ENCODE results near the gene ZNF626.
"Not testable (repeated sequence)": the region's sequence is repeated elsewhere in the genome, so short reads cannot be mapped to it uniquely, and the experiment has no call there.

Gene ZNF626

GRCh38 chr19:20661150-20661819, at the start of gene ZNF626:
TSS of gene ZNF626 (minus strand) at chr19:20661571. CDS start at chr19:20661446, 125 bp downstream.
- DNase-seq, result no peak

GRCh38 chr19:20669263-20669662, 7.9 kb upstream of the ZNF626 start:
- DNase-seq, result no peak

- DNase-seq, result no peak
These were observed 5.9 kb upstream of the ZNF626 start for GRCh38 chr19:20667281-20667680.

- DNase-seq, result no peak
These were observed 3.8 kb upstream of the ZNF626 start for GRCh38 chr19:20664901-20665781.

GRCh38 chr19:20664475-20664874, 3.1 kb upstream of the ZNF626 start:
- not testable (repeated sequence) for DNase-seq

GRCh38 chr19:20662421-20663105, 1.2 kb upstream of the ZNF626 start:
- no peak for DNase-seq

GRCh38 chr19:20660473-20661140, 764 bp downstream of the ZNF626 start:
- DNase-seq, result no peak

GRCh38 chr19:20640545-20640944, 20.8 kb downstream of the ZNF626 start:
- DNase-seq, result no peak

GRCh38 chr19:20640023-20640422, 21.3 kb downstream of the ZNF626 start:
- no peak for DNase-seq

- DNase-seq, result not testable (repeated sequence)
These were observed 36.8 kb downstream of the ZNF626 start for GRCh38 chr19:20624560-20624959.

GRCh38 chr19:20616071-20616470, 45.3 kb downstream of the ZNF626 start:
- DNase-seq, result no peak

GRCh38 chr19:20614971-20615370, 46.4 kb downstream of the ZNF626 start:
- not testable (repeated sequence) for DNase-seq

- no peak for DNase-seq
These were observed 48.6 kb downstream of the ZNF626 start for GRCh38 chr19:20612711-20613316.

- no peak for DNase-seq
These were observed 49.5 kb downstream of the ZNF626 start for GRCh38 chr19:20611866-20612265.

- no peak for DNase-seq
These were observed 53.4 kb downstream of the ZNF626 start for GRCh38 chr19:20607943-20608342.
